Neural cell (in vitro differentiated cells): ENCODE measurements around the gene GSE1.

Experiments used
- EZH2 ChIP-seq: fragments of 200-600, 300-800 bp; shearing (Covaris generic), sonication (generic); IDR thresholded peaks from 2 replicates; pipeline ENCODE4 v1.6.1; 2014; ENCODE audit warnings: antibody characterized with exemption, low read length, borderline replicate concordance, mild to moderate bottlenecking; ENCODE audit not compliant: insufficient read depth, poor library complexity, severe bottlenecking
- MXI1 ChIP-seq: fragments of 450-650 bp; conservative IDR thresholded peaks from 2 replicates; pipeline ENCODE4 v1.6.1; 2014; ENCODE audit warnings: antibody characterized with exemption, mild to moderate bottlenecking; ENCODE audit not compliant: poor library complexity, severe bottlenecking

GRCh38 chr16:85594273-85594977 is 18.7 kb upstream of the GSE1 start:
- TF ChIP-seq MXI1 = no peak
- TF ChIP-seq EZH2 = no peak
